GM19328 (cell line): Measurements from ENCODE around the gene STRADA.

Experiments used
- ATAC-seq: cut with Tn5 transposase; IDR thresholded peaks from one replicate; pipeline ENCODE4 v1.9.1; 2021; ENCODE audit warnings: mild to moderate bottlenecking, moderate library complexity; ENCODE audit not compliant: unreplicated experiment

STRADA gene

DNA sequence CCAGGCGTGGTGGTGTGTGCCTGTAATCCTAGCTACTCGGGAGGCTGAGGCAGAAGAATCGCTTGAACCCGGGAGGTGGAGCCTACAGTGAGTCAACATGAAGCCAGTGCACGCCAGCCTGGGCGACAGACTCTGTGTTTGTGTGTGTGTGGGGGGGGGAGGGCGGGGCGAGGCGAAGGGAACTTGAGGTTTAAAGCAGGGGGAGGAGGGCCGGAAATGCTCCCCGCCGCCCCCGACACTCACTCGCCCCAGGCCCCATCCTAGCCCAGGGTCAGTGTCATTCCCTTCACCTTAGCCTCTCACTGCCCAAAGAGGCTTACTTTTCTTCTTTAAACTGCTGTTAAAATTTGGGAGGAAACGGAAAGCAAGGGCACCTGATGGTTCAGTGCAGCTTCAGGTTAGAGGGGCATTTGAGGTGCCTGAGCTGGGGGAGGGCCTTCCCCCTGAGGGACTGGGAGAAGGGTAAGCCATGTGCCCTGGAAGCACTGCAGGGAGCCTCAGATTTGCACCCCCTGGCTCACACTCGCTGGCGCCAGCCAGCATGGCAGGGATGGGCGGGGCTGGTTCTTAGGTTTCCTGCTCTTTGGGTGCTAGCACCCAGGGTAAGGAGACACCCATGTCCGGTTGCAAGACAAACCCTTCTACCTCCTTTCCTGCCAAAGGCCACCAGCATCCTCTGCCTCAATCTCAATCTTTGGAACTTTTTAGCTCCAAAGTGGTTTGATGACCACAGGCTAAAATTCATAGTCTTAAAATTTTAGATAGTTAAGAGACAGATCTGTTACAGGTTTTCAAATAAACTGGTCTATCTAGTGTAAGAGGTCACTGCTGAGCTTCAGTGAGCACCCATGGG, 39.5 kb downstream of the STRADA start:
- ATAC-seq = no peak

DNA sequence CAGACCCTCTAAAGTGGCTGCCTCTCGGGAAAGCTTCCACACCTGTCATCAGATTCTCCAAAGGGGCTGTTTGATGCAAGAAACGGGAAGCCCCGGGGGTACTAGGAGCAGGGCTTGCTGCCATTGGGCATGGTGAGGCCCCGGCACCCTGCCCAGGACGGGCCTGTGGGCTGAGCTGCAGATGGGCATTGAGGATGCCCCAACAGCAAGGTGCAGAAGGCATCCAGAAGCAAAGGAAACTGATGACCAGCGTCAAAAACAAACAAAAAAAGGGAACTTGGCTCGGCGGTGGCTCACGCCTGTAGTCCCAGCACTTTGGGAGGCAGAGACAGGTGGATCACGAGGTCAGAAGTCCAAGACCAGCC, 40.2 kb downstream of the STRADA start:
- no peak for ATAC-seq

DNA sequence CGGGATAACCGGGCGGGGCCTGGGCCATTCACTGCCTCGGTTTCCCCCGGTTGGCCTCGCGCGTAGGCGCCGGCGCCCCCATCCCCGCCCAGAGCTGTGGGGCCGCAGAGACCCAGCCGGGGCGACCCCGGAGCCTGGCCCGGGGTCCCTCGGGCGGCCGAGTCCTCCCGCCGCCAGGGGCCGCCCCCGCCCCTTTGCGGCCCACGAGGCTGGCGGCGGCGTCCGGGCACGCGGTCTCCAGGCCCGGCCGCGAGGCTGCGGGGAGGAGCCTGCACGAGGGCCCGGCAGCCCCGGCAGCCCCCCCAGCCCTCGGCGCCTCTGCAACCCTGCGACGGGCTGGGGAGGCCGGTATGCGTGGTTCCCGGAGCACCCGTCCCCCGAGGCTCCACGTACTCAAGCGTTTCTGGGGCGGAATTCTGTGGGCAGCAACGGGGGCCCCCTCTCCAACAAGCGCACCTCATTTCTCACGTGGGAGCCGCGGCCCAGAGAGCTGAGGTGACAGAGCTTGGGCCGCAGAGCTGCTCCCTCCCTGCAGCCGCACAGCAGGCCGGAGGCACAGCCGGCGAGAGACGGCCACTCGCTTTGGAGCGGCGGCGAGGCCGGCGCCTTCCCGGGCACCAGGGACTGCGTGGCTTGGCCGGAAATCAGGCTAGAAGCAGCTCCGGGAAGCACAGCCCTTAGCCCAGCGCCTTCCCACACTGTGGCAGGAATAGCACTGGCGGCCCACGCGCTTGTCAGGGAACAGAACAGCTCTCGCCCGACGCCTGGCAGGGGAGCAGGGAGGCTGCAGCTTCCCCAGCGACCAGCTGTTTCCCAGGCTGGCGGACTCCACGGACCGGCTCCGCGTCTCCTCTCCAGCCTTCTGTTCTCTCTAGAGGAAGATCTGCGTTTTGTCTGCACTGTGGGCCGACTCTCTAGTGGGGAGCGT, 40.8 kb downstream of the STRADA start:
- ATAC-seq = no peak

DNA sequence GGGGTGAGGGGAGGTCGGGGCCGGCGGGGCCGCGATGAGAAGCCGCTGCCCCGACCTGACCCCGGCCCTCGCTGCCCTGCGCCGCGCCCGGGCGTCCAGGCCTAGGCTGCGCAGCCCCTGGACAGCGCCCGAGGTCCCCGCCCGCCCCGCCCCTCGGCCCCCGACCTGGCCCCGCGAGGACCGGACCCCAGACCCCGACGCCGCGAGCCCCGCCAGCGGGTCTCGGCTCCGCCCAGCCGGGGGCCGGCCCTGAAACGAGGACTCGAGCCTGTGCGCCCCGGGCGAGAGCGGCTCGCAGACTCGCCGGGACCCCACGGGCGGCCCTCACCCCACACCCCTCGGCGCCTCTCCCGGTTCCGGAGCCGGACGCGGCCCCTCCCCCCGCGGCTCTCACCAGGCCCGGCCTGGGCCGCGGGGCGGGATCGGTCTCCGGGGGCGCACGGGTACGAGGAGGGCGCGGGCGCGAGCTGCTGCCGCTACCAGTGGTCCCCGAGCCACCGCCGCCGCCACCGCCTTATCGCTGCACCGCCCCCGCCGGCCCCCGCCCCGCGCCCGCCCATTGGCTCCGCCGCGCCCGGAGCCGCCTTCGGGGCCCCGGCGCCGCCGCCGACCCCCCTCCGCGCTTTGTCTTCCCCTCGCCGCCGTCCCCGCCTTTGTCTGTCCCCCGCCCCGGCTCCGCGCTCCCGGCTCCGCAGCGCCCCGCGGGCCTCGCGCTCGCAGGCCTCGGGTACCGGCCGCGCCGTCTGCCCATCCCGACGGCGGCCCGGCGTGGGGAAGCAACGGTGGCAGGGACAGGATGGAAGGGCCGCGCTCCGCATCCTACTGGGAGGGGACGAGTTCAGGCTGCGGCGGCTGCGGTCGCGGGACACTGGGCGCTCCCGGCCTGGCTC, 41.7 kb downstream of the STRADA start, which contains the start of gene LIMD2:
Gene LIMD2 (minus strand): TSS at position 488 of the 890 bp plus-strand sequence. CDS start 827 bp downstream, outside the sequence.
- ATAC-seq = no peak

DNA sequence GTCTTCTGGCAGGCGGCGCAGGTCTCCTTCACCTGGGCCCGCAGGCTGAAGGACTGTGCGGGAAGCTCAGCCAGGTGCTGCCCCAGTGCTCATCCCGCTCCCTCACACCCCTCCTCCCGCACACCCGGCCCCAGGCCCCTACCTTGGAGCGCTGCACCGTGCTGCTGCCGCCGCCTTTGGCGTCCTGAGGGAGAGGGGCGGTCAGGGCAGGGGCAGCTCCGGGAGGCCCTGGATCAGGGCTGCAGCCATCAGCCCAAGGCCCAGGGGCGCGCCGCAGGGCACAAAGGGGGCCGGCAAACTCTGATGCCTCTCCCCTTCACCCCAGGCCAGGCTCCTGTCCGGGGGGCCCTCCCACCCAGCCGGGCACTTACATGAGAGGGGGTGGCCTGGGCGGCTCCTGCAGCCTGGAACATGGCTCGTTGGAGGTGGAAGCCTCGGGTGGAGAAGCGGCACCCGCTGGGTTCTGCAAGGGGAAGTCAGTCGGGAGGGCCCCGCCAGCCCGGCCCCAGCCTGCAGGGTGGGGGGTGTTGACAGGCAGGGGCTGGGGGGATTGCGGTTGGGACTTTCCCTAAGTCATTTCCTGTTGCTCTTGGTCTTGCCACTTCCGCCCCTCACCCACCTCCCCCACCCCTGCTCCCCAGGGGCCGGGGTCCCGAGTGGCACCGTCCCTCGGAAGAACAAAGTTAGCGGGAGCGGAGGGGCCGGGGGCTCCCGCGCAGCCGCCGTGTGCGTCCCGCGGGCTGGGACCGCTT, 42.5 kb downstream of the STRADA start:
- no peak for ATAC-seq

DNA sequence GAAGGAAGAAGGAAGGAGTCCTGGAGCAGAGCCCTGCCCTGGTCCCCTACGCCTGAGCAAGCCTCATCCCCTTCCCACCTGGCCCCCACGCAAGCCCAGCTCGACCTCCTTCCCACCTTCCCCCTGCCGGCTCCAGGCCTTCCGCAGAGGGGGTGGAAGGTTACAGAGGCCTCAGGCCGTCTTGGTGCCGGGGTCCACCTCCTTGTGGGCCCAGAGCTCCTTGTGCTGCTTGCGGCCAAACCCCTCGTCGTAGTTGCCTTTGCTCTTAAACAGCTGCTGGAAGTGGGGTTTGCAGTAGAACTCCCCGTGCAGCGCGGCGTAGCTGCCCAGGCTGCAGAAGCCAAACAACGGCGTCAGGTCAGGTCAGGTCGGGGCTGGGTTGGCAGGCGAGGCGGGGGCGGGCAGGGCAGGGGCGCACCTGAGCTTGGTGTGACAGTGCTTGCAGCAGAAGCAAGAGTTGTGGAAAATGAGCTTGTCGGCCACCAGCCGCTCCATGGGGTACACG, 43.2 kb downstream of the STRADA start:
- no peak for ATAC-seq

DNA sequence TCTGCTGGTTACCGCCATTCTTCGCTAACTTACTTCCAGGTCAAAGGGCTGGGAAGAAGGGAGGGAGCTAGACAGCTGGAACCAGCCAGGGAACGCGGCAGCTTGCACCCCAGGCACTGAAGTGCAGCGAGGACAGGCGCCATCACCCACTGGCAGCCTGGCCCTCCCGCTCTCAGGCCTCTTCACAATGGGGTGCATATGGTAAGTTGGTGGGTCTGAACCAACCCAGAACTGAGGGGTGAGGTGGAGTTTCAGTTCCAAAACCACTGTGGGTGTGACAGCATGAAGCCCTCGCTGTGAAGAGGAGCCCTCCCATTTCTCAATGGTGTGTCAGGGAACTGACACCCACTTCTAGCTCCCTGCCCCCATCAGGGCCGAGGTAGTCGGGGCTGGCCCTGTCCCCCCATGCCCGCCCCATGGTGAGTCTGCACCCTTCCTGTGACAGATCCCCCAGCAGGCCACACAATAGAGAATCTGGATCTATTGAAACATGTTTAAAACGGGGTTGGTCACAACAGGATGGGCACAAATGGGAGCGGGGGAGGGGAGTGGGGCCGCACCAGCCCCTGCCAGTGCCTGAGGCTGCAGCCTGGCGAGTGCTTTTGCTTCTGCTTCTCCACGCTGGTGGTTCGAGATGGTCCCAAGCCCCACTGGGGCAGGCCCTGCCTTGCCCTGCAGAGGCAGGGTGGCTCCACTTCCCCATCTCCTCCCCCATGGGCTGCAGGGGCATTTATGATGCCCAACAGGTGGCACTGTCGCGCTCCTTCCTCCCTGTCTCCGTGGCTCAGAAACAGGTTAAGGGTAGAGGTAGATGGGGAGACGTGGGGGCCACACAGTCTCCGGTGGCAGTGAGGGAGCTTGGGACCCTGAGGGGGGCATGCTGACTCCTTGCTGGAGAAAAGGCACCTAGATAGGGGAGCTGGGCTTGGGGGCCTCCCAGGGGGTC, 44.0 kb downstream of the STRADA start:
- no peak for ATAC-seq

DNA sequence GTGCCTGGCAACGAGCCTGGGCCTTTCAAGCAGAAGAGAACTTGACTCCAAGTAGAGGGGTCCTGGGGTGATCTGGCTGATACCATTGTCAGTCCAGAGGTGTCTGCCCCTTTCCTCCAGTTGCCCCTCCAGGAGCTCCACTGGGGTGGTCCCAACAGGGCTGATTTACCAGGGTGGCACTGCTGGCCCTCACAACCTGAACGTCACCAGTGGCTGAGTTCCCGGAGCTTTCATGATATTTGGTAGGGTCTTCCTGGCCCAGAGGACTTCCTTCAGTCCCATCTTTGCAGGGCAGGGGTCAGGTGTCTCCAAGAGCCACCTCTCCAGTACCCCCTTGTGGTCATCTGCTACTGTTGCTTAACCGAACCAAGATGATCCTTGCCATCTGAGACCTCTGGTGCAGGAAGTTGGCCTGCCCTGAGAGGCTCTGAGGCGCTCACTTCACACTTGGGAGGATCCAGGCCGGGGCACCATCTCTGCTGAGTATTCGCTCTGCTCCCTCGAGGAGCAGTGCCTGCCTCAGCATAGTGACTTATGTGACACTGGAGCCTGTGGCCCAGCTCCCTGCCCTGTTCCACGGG, 45.1 kb downstream of the STRADA start:
- ATAC-seq = no peak

DNA sequence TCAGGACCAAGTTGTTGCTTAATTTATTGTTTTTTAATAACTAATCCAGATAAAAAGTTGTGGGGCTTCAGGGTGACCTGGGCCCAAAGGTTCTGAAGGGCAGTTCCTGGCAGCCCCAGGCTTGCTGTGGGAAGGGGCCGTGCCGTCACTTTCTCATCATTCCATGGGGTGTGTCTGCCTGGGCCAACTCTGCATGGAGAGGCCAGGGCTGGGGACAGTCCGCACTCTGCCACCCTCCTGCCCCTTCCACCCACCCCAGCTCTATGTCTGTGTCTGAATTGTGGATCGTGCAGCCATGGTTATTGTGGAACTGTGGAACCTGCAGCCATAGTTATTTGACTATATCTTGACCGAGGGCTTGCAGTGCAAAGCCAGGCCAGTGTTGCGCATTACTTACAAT, 45.7 kb downstream of the STRADA start:
- no peak for ATAC-seq

DNA sequence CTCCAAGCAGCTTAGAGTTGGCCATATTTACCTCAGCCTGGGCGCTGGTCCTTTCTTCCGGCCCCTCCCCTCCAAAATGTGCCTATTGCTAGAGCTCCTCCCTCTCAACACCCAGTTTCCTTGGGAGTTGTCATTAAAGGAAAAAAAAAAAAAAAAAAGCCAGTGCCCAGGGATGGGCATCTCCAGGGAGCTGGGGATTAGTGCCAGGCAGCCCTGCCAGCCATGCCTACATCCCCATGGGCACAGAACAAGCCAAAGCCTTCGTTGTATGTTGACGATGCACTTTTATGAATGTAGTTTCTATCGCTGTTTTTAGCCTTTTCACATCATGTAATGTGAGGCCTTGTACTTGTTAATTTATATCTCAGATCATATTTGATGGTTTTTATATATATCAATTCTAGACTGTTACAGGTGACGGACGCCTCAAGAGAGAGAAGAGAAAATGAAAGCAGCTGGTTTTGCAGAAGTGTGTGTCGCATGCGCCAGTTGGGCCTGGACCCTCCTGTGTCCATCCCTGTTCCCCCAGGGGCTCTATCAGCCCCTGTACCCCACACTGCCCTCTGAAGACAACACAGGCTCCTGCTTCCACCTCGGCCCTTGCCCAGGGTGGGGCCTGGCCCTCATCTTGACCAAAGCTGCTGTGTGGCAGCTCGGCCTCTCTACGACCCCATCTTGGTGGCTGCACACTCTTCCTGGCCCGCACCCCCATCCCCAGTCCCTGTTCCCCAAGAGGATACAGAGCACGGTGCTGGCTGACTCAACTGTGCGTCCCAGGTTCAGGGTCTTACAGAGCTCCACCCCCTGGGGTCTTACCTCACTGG, 46.4 kb downstream of the STRADA start:
- no peak for ATAC-seq

DNA sequence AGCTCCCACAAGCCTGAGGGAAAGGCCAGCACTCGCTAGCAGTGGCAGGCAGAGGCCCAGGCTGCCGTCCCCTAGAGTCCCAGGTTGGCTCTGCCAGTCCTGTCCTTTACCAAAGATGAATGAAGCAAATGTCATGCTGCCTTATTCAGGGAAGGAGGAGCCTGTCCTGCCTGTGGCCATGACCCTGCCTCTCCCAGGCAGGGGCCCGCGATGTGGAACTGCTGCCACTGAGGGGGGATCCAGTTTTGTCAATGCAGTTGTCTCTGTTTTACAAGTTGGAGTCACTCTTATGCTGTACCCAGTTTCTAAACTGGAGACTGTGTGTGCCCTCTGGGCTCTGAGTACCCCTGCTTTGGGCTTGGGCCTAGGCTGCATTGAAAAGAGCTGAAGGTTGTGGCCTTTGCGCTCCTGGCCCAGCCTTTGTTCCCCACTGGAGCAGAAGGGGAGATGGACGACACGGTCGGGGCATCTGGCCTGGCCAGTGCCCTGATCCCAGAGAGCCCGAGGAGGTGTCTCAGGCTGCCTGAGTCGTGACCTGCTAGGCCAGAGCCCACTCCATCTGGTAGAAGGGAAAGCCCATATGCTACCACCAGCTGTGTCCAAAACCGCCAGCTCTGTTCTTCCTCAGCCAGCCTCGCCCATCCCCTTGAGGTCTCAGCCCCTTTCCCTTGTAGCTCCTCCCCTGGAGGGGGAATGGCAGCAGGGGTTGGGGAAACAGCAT, 47.2 kb downstream of the STRADA start:
- ATAC-seq = no peak

DNA sequence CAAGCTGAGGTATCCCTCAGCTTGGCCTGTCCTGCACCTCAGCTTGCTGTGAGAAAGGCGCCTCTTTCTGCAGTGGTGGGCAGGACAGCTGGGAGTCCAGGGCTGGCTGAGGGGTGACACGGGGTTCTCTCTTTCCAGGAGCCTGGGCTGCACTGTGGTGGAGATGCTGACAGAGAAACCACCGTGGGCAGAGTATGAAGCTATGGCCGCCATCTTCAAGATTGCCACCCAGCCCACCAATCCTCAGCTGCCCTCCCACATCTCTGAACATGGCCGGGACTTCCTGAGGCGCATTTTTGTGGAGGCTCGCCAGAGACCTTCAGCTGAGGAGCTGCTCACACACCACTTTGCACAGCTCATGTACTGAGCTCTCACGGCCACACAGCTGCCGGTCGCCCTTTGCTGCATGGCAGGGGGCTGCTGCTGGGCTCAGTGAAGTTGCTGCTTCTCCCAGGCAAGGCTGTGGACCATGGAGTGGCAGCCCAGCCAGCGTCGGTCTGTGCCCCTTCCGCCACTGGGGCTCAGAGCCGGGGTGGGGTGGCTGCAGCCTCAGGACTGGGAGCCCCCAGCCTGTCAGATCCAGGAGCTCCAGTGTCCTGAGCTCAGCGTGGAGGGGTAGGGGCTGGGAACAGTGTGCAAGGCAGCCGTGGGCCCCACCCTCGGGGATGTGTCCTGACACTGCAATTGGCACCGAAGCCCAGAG, 48.0 kb downstream of the STRADA start:
- ATAC-seq = no peak

DNA sequence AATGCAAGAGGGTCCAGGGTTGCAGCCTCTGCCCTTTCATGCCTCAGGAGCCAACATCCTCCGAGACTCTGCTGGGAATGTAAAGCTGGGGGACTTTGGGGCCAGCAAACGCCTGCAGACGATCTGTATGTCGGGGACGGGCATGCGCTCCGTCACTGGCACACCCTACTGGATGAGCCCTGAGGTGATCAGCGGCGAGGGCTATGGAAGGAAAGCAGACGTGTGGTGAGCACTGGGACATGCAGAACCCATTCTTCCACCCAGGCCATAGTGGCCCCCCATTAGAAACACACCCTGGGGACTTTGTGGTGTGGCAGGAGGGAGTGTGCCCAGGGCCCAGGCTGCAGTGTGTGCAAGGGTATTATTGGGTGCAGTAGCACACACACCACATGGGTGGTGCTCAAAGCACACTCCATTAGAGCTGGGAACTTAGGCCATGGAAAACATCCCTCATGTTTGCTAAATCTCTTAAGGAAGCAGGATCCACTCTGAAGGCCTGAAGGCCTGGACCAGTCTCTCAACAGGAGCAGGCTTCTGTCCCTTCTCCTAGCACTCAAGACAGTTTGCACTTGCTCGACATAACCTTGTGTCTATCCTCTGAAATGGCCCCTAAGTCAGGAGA, 49.3 kb downstream of the STRADA start:
- ATAC-seq = no peak

DNA sequence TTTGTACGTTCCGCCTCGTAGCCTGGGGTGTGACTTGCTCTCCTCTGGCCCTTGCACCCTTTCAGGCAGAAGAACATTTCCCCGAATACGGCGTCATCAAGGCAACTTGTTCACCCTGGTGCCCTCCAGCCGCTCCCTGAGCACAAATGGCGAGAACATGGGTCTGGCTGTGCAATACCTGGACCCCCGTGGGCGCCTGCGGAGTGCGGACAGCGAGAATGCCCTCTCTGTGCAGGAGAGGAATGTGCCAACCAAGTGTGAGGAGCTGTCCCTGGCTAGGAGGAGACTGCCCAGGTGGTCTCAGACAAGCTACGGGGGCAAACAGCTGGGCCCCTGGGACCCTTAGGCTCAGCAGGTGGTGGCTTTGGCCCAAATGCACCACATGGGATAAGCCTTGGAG, 52.1 kb downstream of the STRADA start:
- no peak for ATAC-seq

DNA sequence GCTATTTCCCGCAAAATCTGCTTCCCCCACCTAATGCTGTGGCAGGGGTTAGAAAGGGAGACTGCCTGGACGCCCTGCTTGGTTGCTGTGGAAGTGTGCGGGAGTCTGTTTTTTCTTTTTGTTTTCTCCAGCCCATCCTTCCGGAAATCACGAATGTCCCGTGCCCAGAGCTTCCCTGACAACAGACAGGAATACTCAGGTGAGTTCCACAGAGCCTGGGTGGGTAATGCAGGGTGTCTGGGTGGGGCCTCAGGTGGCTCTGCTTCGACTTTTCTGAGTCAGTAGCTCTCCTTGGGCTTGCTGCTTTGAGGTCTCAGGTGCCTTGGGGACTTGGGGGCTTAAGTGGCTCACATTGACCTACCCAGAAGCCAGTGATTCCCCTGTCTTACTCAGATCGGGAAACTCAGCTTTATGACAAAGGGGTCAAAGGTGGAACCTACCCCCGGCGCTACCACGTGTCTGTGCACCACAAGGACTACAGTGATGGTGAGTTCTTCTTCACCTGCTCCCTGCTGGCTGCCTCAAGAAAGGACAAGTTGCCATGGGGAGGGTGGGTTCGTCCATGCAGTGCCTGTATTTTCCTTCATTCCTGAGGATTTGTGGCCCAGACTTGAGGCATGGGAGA, 53.1 kb downstream of the STRADA start:
- no peak for ATAC-seq
